Osteoblast (primary cell): ENCODE results near the gene PPP4R2. TPM values are rescaled to one million over a fixed set of nuclear protein-coding genes. Genes with fewer than 3 reads are reported as not detected.

Experiments
- DNase-seq: peaks from one replicate; pipeline ENCODE4 v3.0.0; 2011; ENCODE audit warnings: low spot score, mixed read lengths; ENCODE audit not compliant: insufficient read length; ENCODE audit errors: missing footprints
- H2AFZ ChIP-seq: 2 replicates; pipeline ENCODE4 v1.6.0; 2011; ENCODE audit warnings: mild to moderate bottlenecking, low read length
- H3K27ac ChIP-seq: 2 replicates; pipeline ENCODE4 v1.5.1; 2011; ENCODE audit warnings: mild to moderate bottlenecking, low read depth, low read length, moderate library complexity
- H3K27me3 ChIP-seq: 2 replicates; pipeline ENCODE4 v1.6.0; 2012; ENCODE audit warnings: mild to moderate bottlenecking, control low read depth, inconsistent platforms, low read length, moderate library complexity; ENCODE audit not compliant: insufficient read depth
- H3K36me3 ChIP-seq: 2 replicates; pipeline ENCODE4 v1.5.1; 2011; ENCODE audit warnings: mild to moderate bottlenecking, low read length, control low read depth, moderate library complexity; ENCODE audit not compliant: insufficient read depth
- H3K4me1 ChIP-seq: 2 replicates; pipeline ENCODE4 v1.5.1; 2011; ENCODE audit warnings: mild to moderate bottlenecking, low read length, control low read depth, moderate library complexity; ENCODE audit not compliant: insufficient read depth
- H3K4me2 ChIP-seq: 2 replicates; pipeline ENCODE4 v1.6.0; 2011; ENCODE audit warnings: mild to moderate bottlenecking, low read length; ENCODE audit not compliant: insufficient read depth
- H3K4me3 ChIP-seq: fragments of 200-600 bp; sonication (generic); 3 replicates; pipeline ENCODE4 v1.5.1; 2012; ENCODE audit warnings: mild to moderate bottlenecking, low read length, inconsistent platforms; ENCODE audit not compliant: insufficient read depth
- H3K79me2 ChIP-seq: 2 replicates; pipeline ENCODE4 v1.6.0; 2012; ENCODE audit warnings: mild to moderate bottlenecking, low read length, control low read depth, inconsistent platforms; ENCODE audit not compliant: insufficient read depth
- H3K9me3 ChIP-seq: 2 replicates; pipeline ENCODE4 v1.5.1; 2011; ENCODE audit warnings: low read depth, low read length, control low read depth
- H4K20me1 ChIP-seq: 2 replicates; pipeline ENCODE4 v1.6.0; 2012; ENCODE audit warnings: mild to moderate bottlenecking, low read length, control low read depth; ENCODE audit not compliant: insufficient read depth
- total RNA-seq: library from RNA; depleted of rRNA; stranded (reverse); fragments of >200 nt; gene quantifications from 2 replicates; pipeline ENCODE4 v1.2.3, GENCODE V29; 2012
- TF ChIP-seq, protein P1 (sequence below): IDR thresholded peaks from 2 replicates; pipeline ENCODE4 v1.5.1; 2011; ENCODE audit warnings: mild to moderate bottlenecking, low read depth, low read length, moderate library complexity; ENCODE audit errors: extremely low read depth

Gene PPP4R2
- total RNA-seq, 1 donor, result 84.3 TPM

DNA sequence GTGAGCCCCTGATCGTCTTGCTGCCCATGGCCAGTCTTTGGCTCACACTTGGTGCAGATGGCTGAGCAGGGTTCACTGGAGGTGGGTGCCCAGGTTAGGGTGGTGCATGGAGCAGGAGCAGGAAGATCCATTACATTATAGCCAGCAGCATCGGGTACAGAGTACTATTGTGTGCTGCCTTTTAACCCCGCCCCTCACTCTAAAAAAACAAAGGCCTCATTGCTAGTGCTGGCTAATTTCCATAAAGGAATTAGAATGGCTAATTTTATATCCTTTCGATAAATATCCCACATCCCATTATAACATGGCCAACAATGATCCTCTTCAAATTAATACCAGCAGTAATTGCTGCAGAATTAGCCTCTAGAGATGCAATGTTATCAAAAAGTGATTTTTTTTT lies 45.8 kb upstream of the PPP4R2 start:
- no peak for DNase-seq
- no peak overlapping the region for H3K27ac ChIP-seq

DNA sequence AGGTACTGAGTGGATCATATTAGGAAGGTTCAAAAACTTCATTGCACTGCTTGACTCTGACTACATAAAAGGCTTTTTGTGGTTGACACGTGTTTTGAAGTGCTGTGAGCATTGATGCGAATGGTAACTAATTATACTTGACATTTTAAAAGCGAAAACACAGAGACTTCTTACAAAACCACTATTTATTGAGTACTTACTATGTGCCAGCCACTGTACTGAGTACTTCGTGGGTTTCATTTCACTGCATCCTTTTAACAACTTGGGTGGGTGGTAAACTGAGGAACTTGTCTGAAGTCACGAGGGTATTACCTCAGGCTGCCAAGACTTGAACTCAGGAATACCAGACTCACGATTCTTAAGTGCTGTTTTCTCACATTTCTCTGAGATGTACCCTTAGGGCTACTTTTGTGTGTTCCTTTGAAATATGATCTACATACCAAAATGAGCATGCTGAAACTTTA lies 45.3 kb upstream of the PPP4R2 start:
- H3K4me2 ChIP-seq, result no peak overlapping the region
- no peak overlapping the region for H3K27ac ChIP-seq
- H2AFZ ChIP-seq, result no peak overlapping the region
- DNase-seq, result no peak
- H3K9me3 ChIP-seq, result no peaks in the 10 kb centered on the region
- no peaks in the 10 kb centered on the region for H3K79me2 ChIP-seq
- H4K20me1 ChIP-seq, result no peaks in the 10 kb centered on the region
- H3K27me3 ChIP-seq, result no peaks in the 10 kb centered on the region
- no peaks in the 10 kb centered on the region for H3K4me1 ChIP-seq
- H3K4me3 ChIP-seq, result no peak overlapping the region
- no peaks in the 10 kb centered on the region for H3K36me3 ChIP-seq
- TF ChIP-seq, protein P1, sequence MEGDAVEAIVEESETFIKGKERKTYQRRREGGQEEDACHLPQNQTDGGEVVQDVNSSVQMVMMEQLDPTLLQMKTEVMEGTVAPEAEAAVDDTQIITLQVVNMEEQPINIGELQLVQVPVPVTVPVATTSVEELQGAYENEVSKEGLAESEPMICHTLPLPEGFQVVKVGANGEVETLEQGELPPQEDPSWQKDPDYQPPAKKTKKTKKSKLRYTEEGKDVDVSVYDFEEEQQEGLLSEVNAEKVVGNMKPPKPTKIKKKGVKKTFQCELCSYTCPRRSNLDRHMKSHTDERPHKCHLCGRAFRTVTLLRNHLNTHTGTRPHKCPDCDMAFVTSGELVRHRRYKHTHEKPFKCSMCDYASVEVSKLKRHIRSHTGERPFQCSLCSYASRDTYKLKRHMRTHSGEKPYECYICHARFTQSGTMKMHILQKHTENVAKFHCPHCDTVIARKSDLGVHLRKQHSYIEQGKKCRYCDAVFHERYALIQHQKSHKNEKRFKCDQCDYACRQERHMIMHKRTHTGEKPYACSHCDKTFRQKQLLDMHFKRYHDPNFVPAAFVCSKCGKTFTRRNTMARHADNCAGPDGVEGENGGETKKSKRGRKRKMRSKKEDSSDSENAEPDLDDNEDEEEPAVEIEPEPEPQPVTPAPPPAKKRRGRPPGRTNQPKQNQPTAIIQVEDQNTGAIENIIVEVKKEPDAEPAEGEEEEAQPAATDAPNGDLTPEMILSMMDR, result no peak

More for the DNA sequence above, 45.8 kb upstream of the PPP4R2 start:
- Histone ChIP-seq H3K9me3 (no peaks in the 10 kb centered on the region), H3K36me3 (no peaks in the 10 kb centered on the region), H3K79me2 (no peaks in the 10 kb centered on the region), H3K4me3 (no peak overlapping the region), H3K4me1 (peaks cover 2% of the 10 kb centered on the region), H3K4me2 (no peak overlapping the region), H4K20me1 (no peaks in the 10 kb centered on the region), H2AFZ (no peak overlapping the region), H3K27me3 (no peaks in the 10 kb centered on the region)
- TF ChIP-seq, protein P1, result no peak

DNA sequence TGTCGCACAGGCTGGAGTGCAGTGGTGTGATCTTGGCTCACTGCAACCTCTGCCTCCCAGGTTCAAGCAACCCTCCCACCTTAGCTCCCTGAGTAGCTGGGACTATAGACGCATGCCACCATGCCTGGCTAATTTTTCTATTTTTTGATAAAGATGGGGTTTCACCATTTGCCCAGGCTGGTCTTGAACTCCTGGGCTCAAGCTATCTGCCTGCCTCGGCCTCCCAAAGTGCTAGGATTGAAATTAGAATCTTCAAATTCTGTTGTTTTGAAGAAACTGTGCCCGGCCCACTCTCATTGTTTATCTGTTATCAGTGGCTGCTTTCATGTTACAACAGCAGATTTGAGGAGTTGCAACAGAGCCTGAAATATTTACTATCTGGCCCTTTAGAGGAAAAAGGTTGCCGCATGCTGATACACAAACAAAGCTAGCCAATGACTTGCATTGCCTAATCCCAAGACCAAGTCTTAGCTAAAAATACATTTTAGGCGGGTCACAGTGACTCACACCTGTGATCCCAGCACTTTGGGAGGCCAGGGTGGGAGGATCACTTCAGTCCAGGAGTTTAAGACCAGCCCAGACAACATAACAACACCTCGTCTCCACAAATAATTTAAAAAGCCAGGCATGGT lies 43.2 kb upstream of the PPP4R2 start:
- Histone ChIP-seq H3K27ac (no peak overlapping the region), H3K79me2 (no peaks in the 10 kb centered on the region), H3K27me3 (no peaks in the 10 kb centered on the region), H4K20me1 (no peaks in the 10 kb centered on the region), H3K4me3 (no peak overlapping the region), H3K4me2 (no peak overlapping the region), H2AFZ (no peak overlapping the region), H3K4me1 (no peaks in the 10 kb centered on the region), H3K9me3 (no peaks in the 10 kb centered on the region), H3K36me3 (peaks cover 5% of the 10 kb centered on the region)
- DNase-seq, result peak; percentile 60
- TF ChIP-seq, protein P1, result no peak

DNA sequence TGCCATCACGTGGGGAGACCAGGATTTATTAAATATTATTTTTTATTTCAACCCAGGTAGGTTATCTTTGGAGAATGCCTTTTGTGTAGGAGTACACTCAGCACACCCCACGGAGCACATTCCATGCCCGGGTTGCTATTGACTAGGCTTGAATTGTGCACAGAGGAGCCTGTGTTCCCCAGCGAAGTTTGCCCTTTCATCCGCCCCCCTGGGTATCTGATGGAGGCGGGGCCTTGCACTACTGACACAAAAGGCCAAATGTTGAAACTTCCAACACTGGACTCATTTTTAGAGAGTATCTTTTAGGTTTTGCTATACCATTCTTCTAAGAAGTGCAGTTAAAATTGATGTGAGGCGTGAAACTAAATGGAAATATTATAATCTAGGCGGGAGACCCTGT lies 39.3 kb upstream of the PPP4R2 start:
- Histone ChIP-seq H3K9me3 (no peaks in the 10 kb centered on the region), H3K79me2 (no peaks in the 10 kb centered on the region), H3K4me2 (no peak overlapping the region), H3K27ac (no peak overlapping the region), H3K4me1 (no peaks in the 10 kb centered on the region), H4K20me1 (no peaks in the 10 kb centered on the region), H3K4me3 (no peak overlapping the region), H2AFZ (no peak overlapping the region), H3K36me3 (peaks cover 5% of the 10 kb centered on the region), H3K27me3 (no peaks in the 10 kb centered on the region)
- DNase-seq, result no peak
- TF ChIP-seq, protein P1, result no peak
